ENCODE results near the gene PLA2G2F.
A peak's percentile ranks its signal among the peaks of the same experiment; 100 is the strongest.

Gene PLA2G2F

GRCh38 chr1:20138961-20139550, at the start of gene PLA2G2F:
Gene PLA2G2F (plus strand): TSS chr1:20139323. CDS start chr1:20139428, 105 bp downstream.
- DNase-seq = no peak

- DNase-seq = no peak
These were observed 49.6 kb upstream of the PLA2G2F start for GRCh38 chr1:20089328-20090077.

GRCh38 chr1:20090119-20090518, 49.0 kb upstream of the PLA2G2F start:
- DNase-seq = no peak

- DNase-seq = no peak
These were observed 48.5 kb upstream of the PLA2G2F start for GRCh38 chr1:20090641-20091040.

- no peak for DNase-seq
These were observed 45.8 kb upstream of the PLA2G2F start for GRCh38 chr1:20093303-20093702.

- DNase-seq = no peak
These were observed 45.2 kb upstream of the PLA2G2F start for GRCh38 chr1:20093940-20094391.

GRCh38 chr1:20095564-20096434, 43.3 kb upstream of the PLA2G2F start:
- DNase-seq = no peak

GRCh38 chr1:20096840-20097447, 42.2 kb upstream of the PLA2G2F start:
- no peak for DNase-seq

GRCh38 chr1:20099533-20099932, 39.6 kb upstream of the PLA2G2F start:
- no peak for DNase-seq

- peak; percentile 5 for DNase-seq
These were observed 38.3 kb upstream of the PLA2G2F start for GRCh38 chr1:20100632-20101355.

- no peak for DNase-seq
These were observed 36.2 kb upstream of the PLA2G2F start for GRCh38 chr1:20102875-20103274.

GRCh38 chr1:20105856-20106255, 33.3 kb upstream of the PLA2G2F start:
- no peak for DNase-seq

- DNase-seq = no peak
These were observed 31.8 kb upstream of the PLA2G2F start for GRCh38 chr1:20107351-20107750.

- no peak for DNase-seq
These were observed 31.3 kb upstream of the PLA2G2F start for GRCh38 chr1:20107796-20108195.

GRCh38 chr1:20108366-20109123, 30.6 kb upstream of the PLA2G2F start:
- DNase-seq = no peak

GRCh38 chr1:20109223-20109856, 29.8 kb upstream of the PLA2G2F start:
- DNase-seq = no peak

GRCh38 chr1:20110679-20111078, 28.4 kb upstream of the PLA2G2F start:
- no peak for DNase-seq

GRCh38 chr1:20111452-20111851, 27.7 kb upstream of the PLA2G2F start:
- DNase-seq = no peak

GRCh38 chr1:20112279-20113000, 26.7 kb upstream of the PLA2G2F start:
- DNase-seq = no peak

- no peak for DNase-seq
These were observed 25.0 kb upstream of the PLA2G2F start for GRCh38 chr1:20114021-20114648.

Measured in activated gamma-delta T cell treated with Interleukin-2 at 50 U/mL for 16 hours (primary cell).